Esophagus squamous epithelium (tissue), 5 donors: ENCODE results near the gene FGF18. TPM values are rescaled to one million over a fixed set of nuclear protein-coding genes. Genes with fewer than 3 reads are reported as not detected.
A peak's percentile ranks its signal among the peaks of the same experiment; 100 is the strongest.

Source experiments
- DNase-seq: peaks from one replicate; lab custom pipeline; 2025; lab: John Stamatoyannopoulos, UW
- H3K27ac ChIP-seq, 4 donors: fragments of 200-600 bp; sonication (generic); one replicate each; pipeline ENCODE4 v1.5.1; 2016 to 2019; ENCODE audit warnings: mild to moderate bottlenecking in 1 of 4
- H3K27me3 ChIP-seq, 4 donors: fragments of 200-600 bp; sonication (generic); 1 replicate in 3 of 4; 2 replicates in 1 of 4; pipeline versions ENCODE4 v1.5.1 to v1.6.0; 2017 to 2021; ENCODE audit warnings: antibody characterized with exemption in 1 of 4
- H3K36me3 ChIP-seq, 3 donors: fragments of 200-600 bp; sonication (generic); one replicate each; pipeline ENCODE4 v1.5.1; 2016 to 2019
- H3K4me1 ChIP-seq, 3 donors: fragments of 200-600 bp; sonication (generic); one replicate each; pipeline ENCODE4 v1.5.1; 2017 to 2019
- H3K4me3 ChIP-seq, 4 donors: fragments of 200-600 bp; sonication (generic); 1 replicate in 3 of 4; 2 replicates in 1 of 4; pipeline ENCODE4 v1.5.1; 2016 to 2019; ENCODE audit warnings: mild to moderate bottlenecking in 2 of 4, moderate library complexity in 1 of 4
- H3K9me3 ChIP-seq, 3 donors: fragments of 200-600 bp; sonication (generic); one replicate each; pipeline ENCODE4 v1.5.1; 2016 to 2019
- POLR2A ChIP-seq, 4 donors: fragments of 450-650 bp; IDR thresholded peaks; one replicate each; pipeline ENCODE4 v1.6.1; 2017; ENCODE audit warnings: antibody characterized with exemption in 4 of 4, mild to moderate bottlenecking in 4 of 4, moderate library complexity in 3 of 4
- WGBS, 2 donors: methylation state at CpG; one replicate each; pipeline ENCODE4 v1.1.5; 2018; 5-methylcytosine and 5-hydroxymethylcytosine counted together
- intact Hi-C: fragments of 100-400 bp; cut with DNase I; formaldehyde crosslinking; loops from one replicate; pipeline ENCODE4 v1.15.0; 2022
- total RNA-seq, 4 donors: library from RNA; depleted of rRNA; stranded (reverse); fragments of >200 nt; gene quantifications; one replicate each; pipeline ENCODE4 v1.1.0, GENCODE V29; 2016
- TF ChIP-seq, protein P1 (sequence below), 6 experiments: fragments of 450-650 bp in 4 of 6; fragments of 200-600 bp in 2 of 6; sonication (generic) in 2 of 6; IDR thresholded peaks; one replicate each; pipeline ENCODE4 v1.5.1; 2016 to 2019; ENCODE audit warnings: antibody characterized with exemption in 6 of 6, mild to moderate bottlenecking in 4 of 6, moderate library complexity in 4 of 6
- donor health status: DM: yes; HTN: yes; CAD: no.

FGF18 gene
- total RNA-seq, 4 donors from 2014 or later = 0.15 to 0.29 (median 0.19) TPM; not detected in 1

DNA sequence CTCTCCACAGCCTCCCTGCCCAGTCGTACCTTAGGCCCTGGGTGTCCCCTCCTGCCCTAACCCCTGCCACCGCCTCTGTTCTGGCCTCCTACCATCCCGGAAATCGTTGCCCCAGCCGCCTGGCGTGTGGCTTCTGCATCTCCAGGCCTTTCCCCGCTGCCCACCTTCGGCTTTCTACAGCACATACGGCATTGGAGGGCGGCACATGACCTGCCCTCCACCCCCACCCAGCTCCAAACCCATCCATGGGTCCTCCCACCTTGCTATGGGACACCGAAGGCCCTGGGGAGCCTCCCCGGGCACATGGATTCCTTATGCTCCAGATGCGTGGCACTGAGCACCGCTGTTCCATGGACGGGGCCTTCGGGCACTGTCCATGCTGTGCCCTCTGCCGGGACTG, 32.0 kb downstream of the FGF18 start:
- no peaks in the 10 kb centered on the region for H3K36me3 ChIP-seq
- intact Hi-C loops = no loop called here
- peak overlapping the region; percentile 43 to 67 (median 50) for H3K4me3 ChIP-seq
- H3K27ac ChIP-seq = peak overlapping the region; percentile 49 to 89 (median 81)
- H3K9me3 ChIP-seq = no peaks in the 10 kb centered on the region
- TF ChIP-seq, protein P1, sequence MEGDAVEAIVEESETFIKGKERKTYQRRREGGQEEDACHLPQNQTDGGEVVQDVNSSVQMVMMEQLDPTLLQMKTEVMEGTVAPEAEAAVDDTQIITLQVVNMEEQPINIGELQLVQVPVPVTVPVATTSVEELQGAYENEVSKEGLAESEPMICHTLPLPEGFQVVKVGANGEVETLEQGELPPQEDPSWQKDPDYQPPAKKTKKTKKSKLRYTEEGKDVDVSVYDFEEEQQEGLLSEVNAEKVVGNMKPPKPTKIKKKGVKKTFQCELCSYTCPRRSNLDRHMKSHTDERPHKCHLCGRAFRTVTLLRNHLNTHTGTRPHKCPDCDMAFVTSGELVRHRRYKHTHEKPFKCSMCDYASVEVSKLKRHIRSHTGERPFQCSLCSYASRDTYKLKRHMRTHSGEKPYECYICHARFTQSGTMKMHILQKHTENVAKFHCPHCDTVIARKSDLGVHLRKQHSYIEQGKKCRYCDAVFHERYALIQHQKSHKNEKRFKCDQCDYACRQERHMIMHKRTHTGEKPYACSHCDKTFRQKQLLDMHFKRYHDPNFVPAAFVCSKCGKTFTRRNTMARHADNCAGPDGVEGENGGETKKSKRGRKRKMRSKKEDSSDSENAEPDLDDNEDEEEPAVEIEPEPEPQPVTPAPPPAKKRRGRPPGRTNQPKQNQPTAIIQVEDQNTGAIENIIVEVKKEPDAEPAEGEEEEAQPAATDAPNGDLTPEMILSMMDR (IDR thresholded peaks at IDR 0.05) = no peak
- no peak for TF ChIP-seq POLR2A (IDR thresholded peaks at IDR 0.05)
- peaks cover 4 to 19% (median 13%) of the 10 kb centered on the region in 3 donors for H3K4me1 ChIP-seq
- peaks cover 0 to 31% (median 0%) of the 10 kb centered on the region in 4 donors for H3K27me3 ChIP-seq
- WGBS, 2 donors = 68 to 79% methylated on average over 9 to 15 of the region's 17 CpGs
- DNase-seq = no peak

DNA sequence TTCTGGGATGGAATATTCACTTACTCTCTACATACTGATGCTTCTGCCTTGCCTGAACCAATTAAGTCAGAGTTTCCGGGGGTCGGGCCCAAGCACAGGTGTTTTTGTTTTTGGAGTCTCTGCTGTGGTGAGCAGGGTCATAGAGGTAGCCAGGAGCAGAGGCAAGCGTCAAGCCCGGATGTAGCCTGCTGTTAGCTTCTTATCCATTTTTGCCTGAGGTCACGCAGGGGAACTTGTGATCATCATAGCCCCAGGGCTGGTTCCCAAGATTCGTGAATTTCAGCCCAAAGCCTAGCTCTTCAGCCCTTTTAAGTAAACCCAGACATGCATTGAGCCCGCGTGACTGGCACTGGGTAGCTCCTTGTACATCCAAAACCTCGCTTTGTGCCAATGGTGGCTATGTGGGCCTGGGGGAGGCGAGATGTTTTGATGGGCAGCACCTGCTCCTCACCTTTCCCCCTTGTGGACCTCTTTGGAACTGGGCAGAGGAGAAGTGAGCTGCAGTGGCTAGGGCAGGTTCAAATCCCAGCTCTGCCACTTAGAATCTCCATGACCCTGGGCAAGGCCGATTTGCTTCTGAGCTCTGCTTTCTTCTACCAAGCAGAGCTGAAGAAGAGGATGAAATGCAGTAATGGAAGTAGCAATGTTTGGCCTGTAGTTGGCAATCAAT, 33.7 kb downstream of the FGF18 start:
- Histone ChIP-seq H3K27ac (no peak overlapping the region), H3K4me3 (no peak overlapping the region), H3K36me3 (no peaks in the 10 kb centered on the region), H3K27me3 (peaks cover 0 to 28% (median 0%) of the 10 kb centered on the region in 4 donors), H3K9me3 (no peaks in the 10 kb centered on the region), H3K4me1 (peaks cover 4 to 19% (median 13%) of the 10 kb centered on the region in 3 donors)
- no peak for DNase-seq
- no peak for TF ChIP-seq POLR2A (IDR thresholded peaks at IDR 0.05)
- TF ChIP-seq, protein P1 (IDR thresholded peaks at IDR 0.05) = no peak
- WGBS, 2 donors = 87 to 88% methylated on average over 6 to 9 of the region's 11 CpGs
- intact Hi-C loops = no loop called here

DNA sequence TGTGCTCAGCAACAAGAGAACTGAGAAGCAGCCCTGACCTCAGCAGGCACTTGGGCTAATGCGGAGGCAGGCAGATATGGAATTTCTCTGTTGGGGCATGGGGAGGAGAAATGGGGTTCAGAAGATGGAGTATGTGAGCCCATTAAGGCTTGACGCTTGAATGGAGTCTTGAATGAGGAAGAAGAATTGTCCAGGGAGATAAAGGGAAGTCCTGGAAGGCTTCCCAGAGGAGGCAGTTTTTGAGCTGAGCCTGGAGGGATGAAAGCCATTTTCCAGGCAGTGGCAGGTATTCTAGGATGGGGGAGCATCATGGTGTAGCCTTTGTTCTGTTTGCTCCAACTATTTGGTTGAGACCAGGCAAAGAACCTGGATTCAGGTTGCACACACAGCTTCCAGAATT, 34.5 kb downstream of the FGF18 start:
- 90 to 95% methylated on average over 2 of the region's 2 CpGs for WGBS, 2 donors
- no peaks in the 10 kb centered on the region for H3K36me3 ChIP-seq
- H3K27ac ChIP-seq = no peak overlapping the region
- no peaks in the 10 kb centered on the region for H3K9me3 ChIP-seq
- H3K4me3 ChIP-seq = no peak overlapping the region
- intact Hi-C loops = no loop called here
- no peak for TF ChIP-seq POLR2A (IDR thresholded peaks at IDR 0.05)
- TF ChIP-seq, protein P1 (IDR thresholded peaks at IDR 0.05) = no peak
- DNase-seq = no peak
- H3K4me1 ChIP-seq = peaks cover 4 to 19% (median 13%) of the 10 kb centered on the region in 3 donors
- H3K27me3 ChIP-seq = peaks cover 0 to 32% (median 0%) of the 10 kb centered on the region in 4 donors

DNA sequence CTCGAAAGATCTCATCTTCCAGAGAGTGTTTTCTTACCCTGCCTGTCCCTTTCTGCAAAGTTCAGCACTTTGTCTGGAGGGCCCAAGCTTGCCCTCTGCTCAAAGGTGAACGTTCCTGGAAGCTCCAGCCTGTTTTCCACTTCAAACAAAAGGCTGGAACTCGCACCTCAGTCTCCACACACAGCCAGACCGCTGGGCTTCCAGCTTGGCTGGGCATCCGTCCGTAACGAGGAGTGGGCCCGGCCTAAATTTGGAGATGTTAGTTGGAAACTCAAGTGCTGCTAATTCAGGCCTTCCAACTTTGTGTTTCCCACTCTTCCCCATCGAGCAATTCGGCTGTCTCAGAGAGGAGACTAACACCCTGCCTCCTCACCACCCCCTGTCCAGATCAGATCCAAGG, 35.1 kb downstream of the FGF18 start:
- no peak for TF ChIP-seq POLR2A (IDR thresholded peaks at IDR 0.05)
- TF ChIP-seq, protein P1 (IDR thresholded peaks at IDR 0.05) = no peak
- intact Hi-C loops = no loop called here
- Histone ChIP-seq H3K4me3 (no peak overlapping the region), H3K9me3 (no peaks in the 10 kb centered on the region), H3K4me1 (peaks cover 4 to 19% (median 13%) of the 10 kb centered on the region in 3 donors), H3K36me3 (no peaks in the 10 kb centered on the region), H3K27me3 (peaks cover 0 to 36% (median 0%) of the 10 kb centered on the region in 4 donors), H3K27ac (no peak overlapping the region)
- no peak for DNase-seq
- 82 to 83% methylated on average over 10 of the region's 10 CpGs for WGBS, 2 donors

DNA sequence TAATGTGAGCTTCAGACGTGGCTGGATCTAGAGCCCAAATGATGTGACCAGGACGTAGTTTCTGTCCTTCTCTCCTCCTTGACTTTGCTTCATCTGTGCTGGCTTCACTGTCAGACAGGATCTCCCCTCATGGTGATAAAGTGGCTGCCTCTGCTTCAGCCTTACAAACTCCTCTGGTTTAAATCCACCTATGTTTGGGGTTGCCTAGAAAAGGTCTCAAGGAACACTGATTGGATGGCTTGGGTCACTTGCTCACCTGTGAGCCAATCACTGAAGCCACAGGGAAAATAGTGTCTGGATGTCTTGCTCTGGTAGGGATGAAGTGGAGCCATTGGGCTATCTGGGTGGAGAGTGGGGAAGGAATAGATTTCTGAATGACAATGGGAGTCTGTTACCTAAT, 36.1 kb downstream of the FGF18 start:
- DNase-seq = no peak
- Histone ChIP-seq H3K4me3 (no peak overlapping the region), H3K9me3 (no peaks in the 10 kb centered on the region), H3K27me3 (peaks cover 0 to 38% (median 0%) of the 10 kb centered on the region in 4 donors), H3K27ac (no peak overlapping the region), H3K4me1 (peaks cover 4 to 10% (median 9%) of the 10 kb centered on the region in 3 donors), H3K36me3 (no peaks in the 10 kb centered on the region)
- WGBS, 2 donors = 74% methylated on average over 2 of the region's 2 CpGs
- intact Hi-C loops = no loop called here
- TF ChIP-seq, protein P1 (IDR thresholded peaks at IDR 0.05) = no peak
- no peak for TF ChIP-seq POLR2A (IDR thresholded peaks at IDR 0.05)
